Measurements from ENCODE around the gene SERF1B.
"Not testable (repeated sequence)": the region's sequence is repeated elsewhere in the genome, so short reads cannot be mapped to it uniquely, and the experiment has no call there.

DNA sequence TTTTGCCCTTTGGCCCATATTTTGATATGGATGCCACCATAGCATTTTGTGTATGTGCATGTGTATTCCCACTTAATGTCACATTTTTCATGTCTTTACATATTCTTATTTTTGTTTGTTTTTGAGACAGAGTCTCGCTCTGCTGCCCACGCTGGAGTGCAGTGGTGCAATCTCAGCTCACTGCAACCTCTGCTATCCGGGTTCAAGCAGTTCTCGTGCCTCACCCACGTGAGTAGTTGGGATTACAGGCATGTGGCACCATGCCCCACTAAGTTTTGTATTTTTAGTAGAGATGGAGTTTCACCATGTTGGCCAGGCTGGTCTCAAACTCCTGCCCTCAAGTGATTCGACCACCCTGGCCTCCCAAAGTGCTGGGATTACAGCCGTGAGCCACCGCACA, 52.6 kb downstream of the SERF1B start:
- not testable (repeated sequence) for TF ChIP-seq RAD21 (IDR thresholded peaks at IDR 0.05; ENCODE audit: low read length); POLR2A (IDR thresholded peaks at IDR 0.05; ENCODE audit: low read depth, low read length); MAZ (IDR thresholded peaks at IDR 0.05; ENCODE audit: borderline replicate concordance, low read depth, low read length); FOS (IDR thresholded peaks at IDR 0.05; ENCODE audit: low read depth, low read length); CHD1 (IDR thresholded peaks at IDR 0.05; ENCODE audit: low read depth, low read length); NFE2L2 (IDR thresholded peaks at IDR 0.05; ENCODE audit: low read depth, low read length); MXI1 (IDR thresholded peaks at IDR 0.05; ENCODE audit: borderline replicate concordance, low read depth, low read length); CEBPB (IDR thresholded peaks at IDR 0.05; ENCODE audit: low read depth, low read length); SMC3 (IDR thresholded peaks at IDR 0.05; ENCODE audit: low read depth, low read length); MAFK (IDR thresholded peaks at IDR 0.05; ENCODE audit: low read depth, low read length); RCOR1 (IDR thresholded peaks at IDR 0.05; ENCODE audit: insufficient replicate concordance, low read length)
- TF ChIP-seq, protein P1, sequence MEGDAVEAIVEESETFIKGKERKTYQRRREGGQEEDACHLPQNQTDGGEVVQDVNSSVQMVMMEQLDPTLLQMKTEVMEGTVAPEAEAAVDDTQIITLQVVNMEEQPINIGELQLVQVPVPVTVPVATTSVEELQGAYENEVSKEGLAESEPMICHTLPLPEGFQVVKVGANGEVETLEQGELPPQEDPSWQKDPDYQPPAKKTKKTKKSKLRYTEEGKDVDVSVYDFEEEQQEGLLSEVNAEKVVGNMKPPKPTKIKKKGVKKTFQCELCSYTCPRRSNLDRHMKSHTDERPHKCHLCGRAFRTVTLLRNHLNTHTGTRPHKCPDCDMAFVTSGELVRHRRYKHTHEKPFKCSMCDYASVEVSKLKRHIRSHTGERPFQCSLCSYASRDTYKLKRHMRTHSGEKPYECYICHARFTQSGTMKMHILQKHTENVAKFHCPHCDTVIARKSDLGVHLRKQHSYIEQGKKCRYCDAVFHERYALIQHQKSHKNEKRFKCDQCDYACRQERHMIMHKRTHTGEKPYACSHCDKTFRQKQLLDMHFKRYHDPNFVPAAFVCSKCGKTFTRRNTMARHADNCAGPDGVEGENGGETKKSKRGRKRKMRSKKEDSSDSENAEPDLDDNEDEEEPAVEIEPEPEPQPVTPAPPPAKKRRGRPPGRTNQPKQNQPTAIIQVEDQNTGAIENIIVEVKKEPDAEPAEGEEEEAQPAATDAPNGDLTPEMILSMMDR (conservative IDR thresholded peaks at IDR 0.05; ENCODE audit: low read depth, low read length), result not testable (repeated sequence)
- TF ChIP-seq, protein P2, sequence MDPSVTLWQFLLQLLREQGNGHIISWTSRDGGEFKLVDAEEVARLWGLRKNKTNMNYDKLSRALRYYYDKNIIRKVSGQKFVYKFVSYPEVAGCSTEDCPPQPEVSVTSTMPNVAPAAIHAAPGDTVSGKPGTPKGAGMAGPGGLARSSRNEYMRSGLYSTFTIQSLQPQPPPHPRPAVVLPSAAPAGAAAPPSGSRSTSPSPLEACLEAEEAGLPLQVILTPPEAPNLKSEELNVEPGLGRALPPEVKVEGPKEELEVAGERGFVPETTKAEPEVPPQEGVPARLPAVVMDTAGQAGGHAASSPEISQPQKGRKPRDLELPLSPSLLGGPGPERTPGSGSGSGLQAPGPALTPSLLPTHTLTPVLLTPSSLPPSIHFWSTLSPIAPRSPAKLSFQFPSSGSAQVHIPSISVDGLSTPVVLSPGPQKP (IDR thresholded peaks at IDR 0.05; ENCODE audit: borderline replicate concordance, low read depth, low read length), result not testable (repeated sequence)
- TF ChIP-seq, protein P3, sequence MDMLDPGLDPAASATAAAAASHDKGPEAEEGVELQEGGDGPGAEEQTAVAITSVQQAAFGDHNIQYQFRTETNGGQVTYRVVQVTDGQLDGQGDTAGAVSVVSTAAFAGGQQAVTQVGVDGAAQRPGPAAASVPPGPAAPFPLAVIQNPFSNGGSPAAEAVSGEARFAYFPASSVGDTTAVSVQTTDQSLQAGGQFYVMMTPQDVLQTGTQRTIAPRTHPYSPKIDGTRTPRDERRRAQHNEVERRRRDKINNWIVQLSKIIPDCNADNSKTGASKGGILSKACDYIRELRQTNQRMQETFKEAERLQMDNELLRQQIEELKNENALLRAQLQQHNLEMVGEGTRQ (IDR thresholded peaks at IDR 0.05; ENCODE audit: low read depth, low read length), result not testable (repeated sequence)
